ENCODE measurements around the gene CHCHD4. TPM values are rescaled to one million over a fixed set of nuclear protein-coding genes. Genes with fewer than 3 reads are reported as not detected.

The CHCHD4 gene
- total RNA-seq, 1 donor from 2014 or later = 8.7 TPM

Other genes starting within 250 kb of the CHCHD4 start
- 9.0 TPM for gene WNT7A, start 244.8 kb downstream of the CHCHD4 start, total RNA-seq
- gene TMEM43, start 182 bp upstream of the CHCHD4 start, total RNA-seq = 44.1 TPM
- gene XPC, start 53.7 kb upstream of the CHCHD4 start, total RNA-seq = 10.6 TPM
- 11.1 TPM for gene LSM3, start 53.9 kb upstream of the CHCHD4 start, total RNA-seq

Measured in occipital lobe (tissue), 1 donor.